ENCODE data around the gene COL13A1.

Gene COL13A1

GRCh38 chr10:69963835-69964710 lies 162.4 kb downstream of the COL13A1 start:
- no peak for DNase-seq (ENCODE audit: low read depth)

- DNase-seq (ENCODE audit: low read depth) = no peak
Observed at GRCh38 chr10:69965086-69965485, 163.4 kb downstream of the COL13A1 start.

GRCh38 chr10:69965919-69966662 lies 164.4 kb downstream of the COL13A1 start:
- peak; percentile 37 for DNase-seq (ENCODE audit: low read depth)

- peak; percentile 64 for DNase-seq (ENCODE audit: low read depth)
Observed at GRCh38 chr10:69968830-69969229, 167.1 kb downstream of the COL13A1 start.

- no peak for DNase-seq (ENCODE audit: low read depth)
Observed at GRCh38 chr10:69969977-69970376, 168.3 kb downstream of the COL13A1 start.

GRCh38 chr10:69972981-69973397 lies 171.3 kb downstream of the COL13A1 start:
- peak; percentile 81 for DNase-seq (ENCODE audit: low read depth)

GRCh38 chr10:69973678-69974077 lies 172.0 kb downstream of the COL13A1 start:
- no peak for DNase-seq (ENCODE audit: low read depth)

- peak; percentile 93 for DNase-seq (ENCODE audit: low read depth)
Observed at GRCh38 chr10:69974551-69975155, 172.9 kb downstream of the COL13A1 start.

- DNase-seq (ENCODE audit: low read depth) = no peak
Observed at GRCh38 chr10:69976795-69977546, 175.3 kb downstream of the COL13A1 start.

- no peak for DNase-seq (ENCODE audit: low read depth)
Observed at GRCh38 chr10:69979174-69979573, 177.5 kb downstream of the COL13A1 start.

- no peak for DNase-seq (ENCODE audit: low read depth)
Observed at GRCh38 chr10:69980672-69981071, 179.0 kb downstream of the COL13A1 start.

- DNase-seq (ENCODE audit: low read depth) = no peak
Observed at GRCh38 chr10:69988094-69988493, 186.4 kb downstream of the COL13A1 start.

GRCh38 chr10:69991151-69991550 lies 189.4 kb downstream of the COL13A1 start:
- DNase-seq (ENCODE audit: low read depth) = no peak

- DNase-seq (ENCODE audit: low read depth) = peak; percentile 46
Observed at GRCh38 chr10:69994262-69994661, 192.6 kb downstream of the COL13A1 start.

- DNase-seq (ENCODE audit: low read depth) = peak; percentile 49
Observed at GRCh38 chr10:69996611-69997010, 194.9 kb downstream of the COL13A1 start.

- DNase-seq (ENCODE audit: low read depth) = no peak
Observed at GRCh38 chr10:70000262-70000661, 198.6 kb downstream of the COL13A1 start.

GRCh38 chr10:70007116-70007820 lies 205.6 kb downstream of the COL13A1 start:
- no peak for DNase-seq (ENCODE audit: low read depth)
